ENCODE measurements around the gene DHX35.

The DHX35 gene

GRCh38 chr20:39048000-39048696, 86.0 kb downstream of the DHX35 start:
- no CpG with 5 or more reads among the region's 4 CpGs for WGBS, 2 donors (ENCODE audit: extremely low coverage in 2 of 2, insufficient read length in 2 of 2, insufficient replicate concordance in 1 of 2)
- no peak overlapping the region for H4K91ac ChIP-seq (ENCODE audit: low read depth, low read length, poor library complexity)
- peaks cover 3 to 4% of the 10 kb centered on the region in 2 donors for H3K4me1 ChIP-seq (ENCODE audit: control insufficient read depth in 2 of 2, insufficient read depth in 1 of 2, low read depth in 1 of 2, low read length in 2 of 2)
- DNase-seq (ENCODE audit: low spot score): peak; percentile 75
- H3K4me3 ChIP-seq (ENCODE audit: low read length in 2 of 2): no peak overlapping the region
- peak overlapping the region; percentile 11 for H3K23ac ChIP-seq (ENCODE audit: low read depth, low read length, poor library complexity)
- no peak overlapping the region for H3K27ac ChIP-seq (replicated peaks; ENCODE audit: low read length)
- no peak overlapping the region for H2AFZ ChIP-seq (ENCODE audit: low read length)
- H2AK5ac ChIP-seq (ENCODE audit: low read depth, low read length): no peak overlapping the region
- H2BK15ac ChIP-seq (ENCODE audit: low read length): peak overlapping the region; percentile 35
- H3K18ac ChIP-seq (ENCODE audit: low read length): no peak overlapping the region
- no peaks in the 10 kb centered on the region for H3K9me3 ChIP-seq (replicated peaks in 1 of 2; ENCODE audit: control insufficient read depth in 2 of 2, insufficient read depth in 1 of 2, low read depth in 1 of 2, low read length in 2 of 2)
- H4K8ac ChIP-seq (ENCODE audit: low read depth, low read length): no peak overlapping the region
- H3K14ac ChIP-seq (ENCODE audit: low read length): no peak overlapping the region
- H2BK5ac ChIP-seq (ENCODE audit: low read length): no peak overlapping the region
- H3K79me1 ChIP-seq (ENCODE audit: low read depth, low read length): peaks cover 2% of the 10 kb centered on the region
- no peak overlapping the region for H3K9ac ChIP-seq (ENCODE audit: low read depth, low read length, poor library complexity)
- no peak overlapping the region for H3K4ac ChIP-seq (ENCODE audit: low read length)
- H2BK12ac ChIP-seq (ENCODE audit: low read length): no peak overlapping the region
- H3K4me2 ChIP-seq (ENCODE audit: insufficient read depth, low read length, poor library complexity, severe bottlenecking): no peak overlapping the region
- H3K36me3 ChIP-seq (replicated peaks in 1 of 2; ENCODE audit: control insufficient read depth in 2 of 2, insufficient read depth in 2 of 2, low read length in 2 of 2): peaks cover 0 to 2% of the 10 kb centered on the region in 2 donors
- H2BK120ac ChIP-seq (ENCODE audit: low read depth, low read length): no peak overlapping the region
- H3K27me3 ChIP-seq (ENCODE audit: control insufficient read depth in 3 of 3, insufficient read depth in 3 of 3, low read depth in 1 of 3, low read length in 3 of 3): peaks cover 0 to 14% (median 4%) of the 10 kb centered on the region in 3 experiments

- Histone ChIP-seq H4K8ac (ENCODE audit: low read depth, low read length) (no peak overlapping the region), H2BK120ac (ENCODE audit: low read depth, low read length) (no peak overlapping the region), H2AFZ (ENCODE audit: low read length) (peak overlapping the region; percentile 100), H3K9ac (ENCODE audit: low read depth, low read length, poor library complexity) (no peak overlapping the region), H3K14ac (ENCODE audit: low read length) (no peak overlapping the region), H3K79me1 (ENCODE audit: low read depth, low read length) (peaks cover 2% of the 10 kb centered on the region), H3K9me3 (replicated peaks in 1 of 2; ENCODE audit: control insufficient read depth in 2 of 2, insufficient read depth in 1 of 2, low read depth in 1 of 2, low read length in 2 of 2) (no peaks in the 10 kb centered on the region), H3K27me3 (ENCODE audit: control insufficient read depth in 3 of 3, insufficient read depth in 3 of 3, low read depth in 1 of 3, low read length in 3 of 3) (peaks cover 0 to 15% (median 4%) of the 10 kb centered on the region in 3 experiments), H3K27ac (replicated peaks; ENCODE audit: low read length) (no peak overlapping the region), H4K91ac (ENCODE audit: low read depth, low read length, poor library complexity) (no peak overlapping the region), H3K4me2 (ENCODE audit: insufficient read depth, low read length, poor library complexity, severe bottlenecking) (no peak overlapping the region), H2BK15ac (ENCODE audit: low read length) (no peak overlapping the region), H3K4ac (ENCODE audit: low read length) (no peak overlapping the region), H2BK5ac (ENCODE audit: low read length) (no peak overlapping the region), H3K18ac (ENCODE audit: low read length) (no peak overlapping the region), H3K36me3 (replicated peaks in 1 of 2; ENCODE audit: control insufficient read depth in 2 of 2, insufficient read depth in 2 of 2, low read length in 2 of 2) (peaks cover 0 to 2% of the 10 kb centered on the region in 2 donors), H3K4me3 (ENCODE audit: low read length in 2 of 2) (no peak overlapping the region), H2BK12ac (ENCODE audit: low read length) (no peak overlapping the region), H3K4me1 (ENCODE audit: control insufficient read depth in 2 of 2, insufficient read depth in 1 of 2, low read depth in 1 of 2, low read length in 2 of 2) (peaks cover 3 to 4% of the 10 kb centered on the region in 2 donors), H2AK5ac (ENCODE audit: low read depth, low read length) (peak overlapping the region; percentile 3), H3K23ac (ENCODE audit: low read depth, low read length, poor library complexity) (no peak overlapping the region)
- no CpG with 5 or more reads among the region's 2 CpGs for WGBS, 2 donors (ENCODE audit: extremely low coverage in 2 of 2, insufficient read length in 2 of 2, insufficient replicate concordance in 1 of 2)
- DNase-seq (ENCODE audit: low spot score): no peak
Measured at GRCh38 chr20:39049148-39049547, 87.0 kb downstream of the DHX35 start.

DNA sequence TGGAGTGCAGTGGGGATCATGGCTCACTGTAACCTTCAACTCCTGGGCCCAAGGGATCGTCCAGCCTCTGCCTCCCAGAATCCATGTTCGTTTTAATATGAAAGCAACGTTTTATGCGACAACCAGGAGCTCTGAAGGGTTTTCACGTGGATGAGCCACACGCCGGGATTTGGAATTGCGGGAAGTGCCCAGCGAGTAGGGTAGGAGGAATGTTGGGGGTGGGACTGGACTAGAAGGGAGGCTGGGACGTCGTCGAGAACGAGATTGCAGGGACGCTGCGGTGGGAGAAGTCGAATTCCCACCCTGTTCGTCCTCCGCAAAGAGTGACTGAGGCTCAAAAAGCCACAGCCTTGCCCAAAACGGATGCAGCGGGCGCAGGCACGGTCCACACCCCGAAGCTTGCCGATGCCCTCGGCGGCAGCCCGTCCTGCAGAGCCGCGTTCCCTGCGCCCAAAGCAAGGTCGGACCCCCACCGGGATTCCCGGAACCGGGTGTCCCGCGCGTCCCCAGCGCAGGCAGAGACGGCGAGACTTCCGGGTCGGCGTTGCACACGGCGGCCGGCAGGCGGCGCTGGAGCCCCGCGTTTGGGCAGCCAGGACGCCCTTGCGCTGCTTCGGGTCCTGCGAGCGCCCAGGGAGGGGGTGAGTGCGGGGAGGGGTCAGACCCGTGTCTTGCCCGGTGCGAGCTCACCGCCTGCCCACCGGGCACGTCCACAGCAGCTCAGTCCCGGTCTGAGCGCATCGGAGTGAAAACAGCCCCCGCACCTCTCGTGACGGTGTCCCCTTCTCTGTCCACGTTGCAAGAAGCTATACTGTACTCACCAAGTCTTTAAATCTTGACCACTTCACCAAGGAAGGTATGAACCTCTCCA, 87.8 kb downstream of the DHX35 start:
- Histone ChIP-seq H2BK120ac (ENCODE audit: low read depth, low read length) (no peak overlapping the region), H4K8ac (ENCODE audit: low read depth, low read length) (peak overlapping the region; percentile 29), H3K9me3 (replicated peaks in 1 of 2; ENCODE audit: control insufficient read depth in 2 of 2, insufficient read depth in 1 of 2, low read depth in 1 of 2, low read length in 2 of 2) (no peaks in the 10 kb centered on the region), H2AK5ac (ENCODE audit: low read depth, low read length) (no peak overlapping the region), H3K36me3 (replicated peaks in 1 of 2; ENCODE audit: control insufficient read depth in 2 of 2, insufficient read depth in 2 of 2, low read length in 2 of 2) (no peaks in the 10 kb centered on the region), H3K4me3 (ENCODE audit: low read length in 2 of 2) (peak overlapping the region; percentile 81 to 86), H3K79me1 (ENCODE audit: low read depth, low read length) (peaks cover 2% of the 10 kb centered on the region), H3K27me3 (ENCODE audit: control insufficient read depth in 3 of 3, insufficient read depth in 3 of 3, low read depth in 1 of 3, low read length in 3 of 3) (peaks cover 0 to 16% (median 4%) of the 10 kb centered on the region in 3 experiments), H3K18ac (ENCODE audit: low read length) (peak overlapping the region; percentile 78), H3K9ac (ENCODE audit: low read depth, low read length, poor library complexity) (peak overlapping the region; percentile 92), H2AFZ (ENCODE audit: low read length) (peak overlapping the region; percentile 100), H3K4me1 (ENCODE audit: control insufficient read depth in 2 of 2, insufficient read depth in 1 of 2, low read depth in 1 of 2, low read length in 2 of 2) (peaks cover 3 to 4% of the 10 kb centered on the region in 2 donors), H3K4ac (ENCODE audit: low read length) (no peak overlapping the region), H2BK5ac (ENCODE audit: low read length) (no peak overlapping the region), H3K23ac (ENCODE audit: low read depth, low read length, poor library complexity) (peak overlapping the region; percentile 9), H3K27ac (replicated peaks; ENCODE audit: low read length) (no peak overlapping the region), H3K4me2 (ENCODE audit: insufficient read depth, low read length, poor library complexity, severe bottlenecking) (peak overlapping the region; percentile 80), H4K91ac (ENCODE audit: low read depth, low read length, poor library complexity) (no peak overlapping the region), H2BK12ac (ENCODE audit: low read length) (peak overlapping the region; percentile 73), H3K14ac (ENCODE audit: low read length) (peak overlapping the region; percentile 11), H2BK15ac (ENCODE audit: low read length) (no peak overlapping the region)
- no CpG with 5 or more reads among the region's 69 CpGs for WGBS, 2 donors (ENCODE audit: extremely low coverage in 2 of 2, insufficient read length in 2 of 2, insufficient replicate concordance in 1 of 2)
- DNase-seq (ENCODE audit: low spot score): peak; percentile 78

DNA sequence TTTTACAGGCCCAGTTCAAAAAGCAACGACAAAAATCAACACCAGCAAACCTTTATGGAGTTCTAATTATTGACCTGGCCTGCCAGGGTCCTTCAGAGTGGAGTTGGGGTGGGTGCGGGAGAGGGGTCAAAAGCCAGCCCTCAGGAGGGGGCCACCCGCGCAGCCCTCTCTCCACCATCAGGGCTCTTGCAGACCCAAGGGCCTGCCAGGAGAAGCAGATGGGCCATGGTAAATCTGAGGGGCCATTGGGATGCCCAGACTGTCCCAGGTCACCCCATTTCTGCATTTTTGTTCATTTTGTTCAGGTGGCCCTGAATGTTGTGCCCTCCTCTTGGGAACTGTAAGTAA, 88.4 kb downstream of the DHX35 start:
- peaks cover 0 to 16% (median 4%) of the 10 kb centered on the region in 3 experiments for H3K27me3 ChIP-seq (ENCODE audit: control insufficient read depth in 3 of 3, insufficient read depth in 3 of 3, low read depth in 1 of 3, low read length in 3 of 3)
- H3K4me1 ChIP-seq (ENCODE audit: control insufficient read depth in 2 of 2, insufficient read depth in 1 of 2, low read depth in 1 of 2, low read length in 2 of 2): peaks cover 3 to 4% of the 10 kb centered on the region in 2 donors
- no peak for DNase-seq (ENCODE audit: low spot score)
- H3K18ac ChIP-seq (ENCODE audit: low read length): peak overlapping the region; percentile 21
- H3K4me3 ChIP-seq (ENCODE audit: low read length in 2 of 2): peak overlapping the region; percentile 67 to 81
- peak overlapping the region; percentile 80 for H3K4me2 ChIP-seq (ENCODE audit: insufficient read depth, low read length, poor library complexity, severe bottlenecking)
- H2BK15ac ChIP-seq (ENCODE audit: low read length): no peak overlapping the region
- H3K23ac ChIP-seq (ENCODE audit: low read depth, low read length, poor library complexity): no peak overlapping the region
- no peaks in the 10 kb centered on the region for H3K36me3 ChIP-seq (replicated peaks in 1 of 2; ENCODE audit: control insufficient read depth in 2 of 2, insufficient read depth in 2 of 2, low read length in 2 of 2)
- H3K27ac ChIP-seq (replicated peaks; ENCODE audit: low read length): no peak overlapping the region
- H2BK12ac ChIP-seq (ENCODE audit: low read length): no peak overlapping the region
- no peak overlapping the region for H3K9ac ChIP-seq (ENCODE audit: low read depth, low read length, poor library complexity)
- peak overlapping the region; percentile 100 for H2AFZ ChIP-seq (ENCODE audit: low read length)
- no peaks in the 10 kb centered on the region for H3K9me3 ChIP-seq (replicated peaks in 1 of 2; ENCODE audit: control insufficient read depth in 2 of 2, insufficient read depth in 1 of 2, low read depth in 1 of 2, low read length in 2 of 2)
- H4K91ac ChIP-seq (ENCODE audit: low read depth, low read length, poor library complexity): no peak overlapping the region
- no peak overlapping the region for H2BK5ac ChIP-seq (ENCODE audit: low read length)
- no peak overlapping the region for H2AK5ac ChIP-seq (ENCODE audit: low read depth, low read length)
- H2BK120ac ChIP-seq (ENCODE audit: low read depth, low read length): no peak overlapping the region
- WGBS, 2 donors (ENCODE audit: extremely low coverage in 2 of 2, insufficient read length in 2 of 2, insufficient replicate concordance in 1 of 2): no CpG with 5 or more reads among the region's 4 CpGs
- H4K8ac ChIP-seq (ENCODE audit: low read depth, low read length): peak overlapping the region; percentile 29
- no peak overlapping the region for H3K14ac ChIP-seq (ENCODE audit: low read length)
- peaks cover 2% of the 10 kb centered on the region for H3K79me1 ChIP-seq (ENCODE audit: low read depth, low read length)
- H3K4ac ChIP-seq (ENCODE audit: low read length): no peak overlapping the region
